Adrenal gland (tissue), 5 donors: ENCODE results near the gene FBLN1.

Source experiments
- CTCF ChIP-seq, 6 experiments: fragments of 450-650 bp in 4 of 6; fragments of 200-600 bp in 2 of 6; sonication (generic) in 1 of 6; IDR thresholded peaks; 1 replicate in 5 of 6; 2 replicates in 1 of 6; pipeline versions ENCODE4 v1.5.1 to v1.8.0; 2016 to 2021; ENCODE audit warnings: antibody characterized with exemption in 6 of 6, mild to moderate bottlenecking in 2 of 6, moderate library complexity in 1 of 6
- POLR2A ChIP-seq, 2 donors: fragments of 450-650 bp; IDR thresholded peaks; one replicate each; pipeline ENCODE4 v1.6.1; 2017; ENCODE audit warnings: antibody characterized with exemption in 2 of 2, mild to moderate bottlenecking in 2 of 2, moderate library complexity in 1 of 2
- donor health status: DM: no; HTN: no; CAD: no.

GRCh38 chr22:45472426-45472825, 30.3 kb upstream of the FBLN1 start:
- TF ChIP-seq CTCF (IDR thresholded peaks at IDR 0.05) (no peak), POLR2A (IDR thresholded peaks at IDR 0.05) (no peak)
